ENCODE results near the gene UNC119.
"Not testable (repeated sequence)": the region's sequence is repeated elsewhere in the genome, so short reads cannot be mapped to it uniquely, and the experiment has no call there.

UNC119 gene

DNA sequence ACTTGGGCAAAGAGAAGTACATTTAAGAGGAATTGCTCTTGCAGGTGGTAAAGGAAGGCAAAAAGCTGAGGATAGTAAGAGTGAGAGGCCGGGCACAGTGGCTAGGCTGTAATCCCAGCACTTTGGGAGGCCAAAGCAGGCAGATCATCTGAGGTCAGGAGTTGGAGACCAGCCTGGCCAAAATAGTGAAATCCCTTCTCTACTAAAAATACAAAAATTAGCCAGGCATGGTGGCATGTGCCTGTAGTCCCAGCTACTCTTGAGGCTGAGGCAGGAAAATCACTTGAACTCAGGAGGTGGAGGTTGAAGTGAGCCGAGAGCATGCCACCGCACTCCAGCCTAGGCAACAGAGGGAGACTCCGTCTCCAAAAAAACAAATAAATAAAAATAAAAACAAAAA lies 30.1 kb downstream of the UNC119 start:
- not testable (repeated sequence) for DNase-seq (ENCODE audit: low read depth)

DNA sequence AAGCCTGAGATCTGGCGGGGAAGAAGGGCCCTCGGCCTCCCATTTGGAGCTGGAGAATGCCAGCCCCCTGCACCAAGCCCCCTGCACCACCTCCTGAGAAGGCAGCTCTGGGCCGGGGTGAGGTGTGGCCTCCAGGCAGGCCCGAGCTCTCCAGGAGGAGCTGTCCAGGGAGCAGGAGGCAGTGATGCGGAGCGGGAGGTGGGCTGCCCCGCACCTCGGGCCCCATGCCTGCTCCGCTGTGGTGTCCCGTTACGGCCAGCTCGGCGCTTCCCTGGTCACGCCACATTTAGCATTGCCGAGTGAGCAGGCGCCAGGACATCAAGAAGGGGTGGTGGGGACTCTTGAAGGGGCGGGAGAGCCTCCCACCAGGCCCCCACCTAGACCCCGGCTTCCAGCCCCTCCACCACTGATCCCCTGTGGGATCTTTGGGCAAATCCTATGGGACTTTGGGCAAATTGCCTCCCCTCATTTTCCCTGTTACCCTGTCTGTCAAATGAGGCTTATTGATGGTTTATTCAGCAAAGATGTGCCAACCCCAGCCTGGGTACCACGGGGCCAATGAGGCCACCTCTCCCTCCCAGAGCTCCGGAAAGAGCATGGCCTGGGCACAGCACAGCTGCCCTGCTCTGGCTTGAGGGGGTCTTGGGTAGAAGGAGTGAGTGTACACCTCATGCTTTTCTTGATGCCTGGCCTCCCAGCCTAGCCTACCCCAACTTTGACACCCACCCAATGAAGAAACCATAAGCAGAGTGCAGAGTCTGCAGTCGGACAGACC lies 30.9 kb downstream of the UNC119 start:
- DNase-seq (ENCODE audit: low read depth), result no peak

DNA sequence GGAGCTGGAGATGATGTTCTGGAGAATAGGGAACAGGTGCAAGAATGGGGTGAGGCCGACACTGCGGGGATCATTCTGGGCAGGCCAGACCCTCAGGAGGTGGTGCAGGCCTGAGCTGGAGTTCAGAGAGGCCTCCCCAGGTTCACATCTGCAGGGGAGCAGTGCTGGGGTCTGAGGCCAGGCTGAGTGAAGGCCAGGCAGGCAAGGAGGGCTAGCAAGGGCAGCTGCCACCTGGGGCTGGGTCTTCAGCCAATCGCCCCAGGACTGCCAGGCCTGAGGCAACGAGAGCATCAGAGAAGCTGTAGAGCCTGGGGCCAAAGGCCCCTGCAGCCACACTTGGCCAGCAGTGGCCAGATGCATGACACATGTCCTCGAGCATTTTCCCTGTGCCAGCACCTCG lies 31.7 kb downstream of the UNC119 start:
- no peak for DNase-seq (ENCODE audit: low read depth)

- no peak for DNase-seq (ENCODE audit: low read depth)
Measured at GRCh38 chr17:28519236-28519635, 33.2 kb downstream of the UNC119 start.

- no peak for DNase-seq (ENCODE audit: low read depth)
Measured at GRCh38 chr17:28518578-28518977, 33.8 kb downstream of the UNC119 start.

DNA sequence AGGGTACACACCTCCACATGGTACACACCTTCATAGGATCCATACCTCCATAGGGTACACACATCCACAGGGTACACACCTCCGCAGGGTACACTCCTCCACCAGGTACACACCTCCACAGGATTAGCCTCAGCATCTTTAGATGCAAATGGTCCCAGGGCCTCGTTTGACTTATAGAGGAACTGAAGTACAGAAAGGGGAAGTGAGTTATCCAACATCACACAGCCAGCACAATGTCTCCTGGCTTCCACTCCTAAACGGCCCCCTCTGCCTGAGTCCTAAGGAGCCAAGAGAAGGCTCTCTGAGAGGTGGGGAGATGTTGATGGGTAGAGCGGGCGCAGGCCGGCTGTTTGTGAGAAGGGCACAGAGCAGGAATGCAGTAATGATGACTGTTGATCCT lies 34.3 kb downstream of the UNC119 start:
- no peak for DNase-seq (ENCODE audit: low read depth)

DNA sequence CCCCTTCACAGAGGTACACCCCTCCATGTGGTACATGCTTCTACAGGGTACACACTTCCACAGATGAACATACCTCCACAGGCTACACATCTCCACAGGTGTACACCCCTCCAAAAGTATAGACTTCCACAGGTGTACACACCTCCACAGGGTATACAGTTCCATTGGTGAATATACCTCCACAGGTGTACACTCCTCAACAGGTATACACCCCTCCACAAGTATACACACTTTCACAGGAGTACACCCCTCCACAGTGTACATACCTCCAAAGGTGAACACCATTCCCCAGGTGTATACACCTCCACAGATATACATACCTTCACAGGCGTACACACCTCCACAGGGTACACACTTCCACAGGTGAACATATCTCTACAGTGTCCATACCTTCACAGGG lies 36.9 kb downstream of the UNC119 start:
- DNase-seq (ENCODE audit: low read depth), result no peak

GRCh38 chr17:28514561-28515002 lies 37.8 kb downstream of the UNC119 start:
- DNase-seq (ENCODE audit: low read depth), result no peak

DNA sequence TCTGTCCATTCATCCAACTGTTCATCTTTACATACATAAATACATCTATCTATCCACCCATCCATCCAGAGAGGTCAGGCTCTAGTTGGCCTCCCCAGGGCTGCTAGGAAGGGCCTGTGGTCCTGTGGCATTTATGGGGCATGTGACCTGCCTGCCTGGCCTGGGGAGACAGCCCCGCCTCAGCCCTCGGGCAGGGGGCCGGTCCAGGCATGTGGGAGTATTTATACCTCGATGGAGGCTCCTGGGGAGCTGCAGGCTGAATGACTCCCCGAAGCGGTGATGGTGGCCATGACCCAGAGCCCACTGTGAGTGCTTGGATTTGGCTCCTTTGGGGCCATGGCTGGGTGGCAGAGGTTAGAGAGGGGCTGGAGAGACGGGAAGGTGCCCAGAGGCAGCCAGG lies 38.9 kb downstream of the UNC119 start:
- DNase-seq (ENCODE audit: low read depth), result no peak

DNA sequence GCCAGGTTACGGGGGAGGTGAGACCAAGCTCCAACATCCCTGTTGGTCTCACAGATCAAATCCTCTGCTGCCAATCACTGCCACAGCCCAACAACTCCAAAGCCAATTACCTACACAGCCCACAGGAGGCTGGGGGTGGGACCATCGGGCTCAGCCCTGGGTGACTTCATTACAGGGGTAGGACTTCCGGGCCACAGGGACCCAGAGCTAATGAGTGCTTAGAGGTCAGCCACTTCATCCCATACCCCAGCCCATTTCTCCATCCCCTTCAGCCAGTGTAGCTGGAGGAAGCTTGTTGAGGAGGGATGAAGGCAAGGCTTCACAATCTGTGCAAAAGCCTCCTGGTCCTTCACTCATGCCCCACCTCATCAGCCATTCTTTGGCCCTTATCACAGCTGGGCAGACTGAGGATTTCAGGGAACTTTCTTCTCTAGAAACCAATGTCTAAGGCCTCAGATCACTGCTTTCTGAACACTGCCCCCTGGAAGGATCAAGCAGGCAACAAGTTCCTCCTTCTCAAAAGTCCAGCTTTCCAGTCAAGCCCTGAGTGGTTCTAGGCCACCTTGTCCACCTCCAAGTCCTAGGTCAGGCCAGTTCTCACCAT lies 40.5 kb downstream of the UNC119 start:
- DNase-seq (ENCODE audit: low read depth), result no peak

DNA sequence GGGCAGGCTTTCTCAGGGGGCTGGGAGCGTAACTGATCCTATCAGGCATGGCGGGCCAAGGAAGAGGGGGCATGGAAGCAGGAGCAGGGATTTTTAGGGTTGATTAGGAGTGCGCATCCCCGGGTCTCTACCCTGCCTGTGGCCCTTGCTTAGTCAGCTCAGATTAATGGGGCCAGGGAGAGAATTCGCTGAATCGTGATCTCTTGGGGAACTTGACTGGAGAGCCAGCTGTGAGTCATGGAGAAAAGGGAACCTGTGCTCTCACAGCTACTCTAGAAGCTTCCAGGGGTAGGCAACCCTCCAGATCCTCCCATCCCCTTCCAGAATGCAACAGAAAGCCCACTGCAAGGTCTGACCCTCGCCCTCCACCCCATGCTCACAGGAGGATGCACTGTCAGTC lies 42.6 kb downstream of the UNC119 start:
- DNase-seq (ENCODE audit: low read depth), result no peak

DNA sequence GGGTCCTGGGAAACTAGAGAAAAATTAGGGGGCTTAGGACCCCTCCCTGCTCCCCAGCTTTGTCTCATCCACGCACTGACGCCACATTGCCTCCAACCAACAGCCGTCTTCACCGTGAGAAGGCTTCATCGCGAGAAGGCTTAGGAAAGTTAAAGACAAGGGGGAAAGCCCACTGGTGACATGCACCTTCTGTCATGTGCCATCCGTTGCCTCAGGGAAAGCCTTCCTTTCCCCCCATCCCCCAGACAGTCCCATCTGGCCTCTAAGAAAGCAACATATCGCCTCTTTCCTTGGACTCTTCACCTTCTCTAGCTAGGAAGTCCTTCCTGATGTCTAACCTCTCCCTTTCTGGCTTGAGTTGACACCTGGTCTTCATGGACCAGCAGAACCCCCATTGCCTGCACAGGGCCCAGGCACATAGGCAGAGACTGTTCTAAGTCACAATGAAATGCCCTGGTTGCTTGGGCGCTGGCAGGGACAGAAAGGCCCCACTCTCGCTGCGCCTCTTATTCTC lies 44.2 kb downstream of the UNC119 start:
- DNase-seq (ENCODE audit: low read depth), result no peak

DNA sequence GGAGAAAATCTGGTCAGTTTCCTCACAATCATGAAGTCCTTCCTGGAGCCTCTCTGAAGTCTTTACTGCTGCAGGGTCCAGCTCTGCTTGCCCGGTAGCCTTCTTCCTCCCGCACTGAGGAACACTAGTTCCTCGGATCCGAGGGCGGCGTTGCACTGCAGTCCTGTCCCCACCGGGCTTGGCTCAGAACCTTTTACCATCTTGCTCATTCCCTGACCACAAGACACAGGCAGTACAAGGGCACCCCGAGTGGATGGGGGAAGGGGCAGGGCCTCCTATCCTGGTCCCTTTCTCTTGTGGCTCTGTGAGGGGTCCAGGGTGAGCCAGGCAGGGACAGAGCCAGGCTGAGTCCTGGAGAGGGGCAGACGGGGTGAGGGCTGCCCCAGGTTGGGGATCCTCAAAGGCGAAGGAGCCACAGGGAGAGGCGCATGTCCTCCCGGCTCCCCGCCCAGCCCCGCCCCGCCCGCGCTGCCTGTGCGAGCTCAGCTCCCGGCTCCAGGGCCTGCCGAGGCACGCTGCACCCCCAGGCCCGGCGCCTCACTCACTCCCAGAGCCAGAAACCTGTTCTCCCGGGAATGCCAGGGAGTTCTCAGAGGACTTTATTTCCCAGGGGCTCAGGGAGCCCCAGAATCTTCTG lies 44.7 kb downstream of the UNC119 start:
- no peak for DNase-seq (ENCODE audit: low read depth)

DNA sequence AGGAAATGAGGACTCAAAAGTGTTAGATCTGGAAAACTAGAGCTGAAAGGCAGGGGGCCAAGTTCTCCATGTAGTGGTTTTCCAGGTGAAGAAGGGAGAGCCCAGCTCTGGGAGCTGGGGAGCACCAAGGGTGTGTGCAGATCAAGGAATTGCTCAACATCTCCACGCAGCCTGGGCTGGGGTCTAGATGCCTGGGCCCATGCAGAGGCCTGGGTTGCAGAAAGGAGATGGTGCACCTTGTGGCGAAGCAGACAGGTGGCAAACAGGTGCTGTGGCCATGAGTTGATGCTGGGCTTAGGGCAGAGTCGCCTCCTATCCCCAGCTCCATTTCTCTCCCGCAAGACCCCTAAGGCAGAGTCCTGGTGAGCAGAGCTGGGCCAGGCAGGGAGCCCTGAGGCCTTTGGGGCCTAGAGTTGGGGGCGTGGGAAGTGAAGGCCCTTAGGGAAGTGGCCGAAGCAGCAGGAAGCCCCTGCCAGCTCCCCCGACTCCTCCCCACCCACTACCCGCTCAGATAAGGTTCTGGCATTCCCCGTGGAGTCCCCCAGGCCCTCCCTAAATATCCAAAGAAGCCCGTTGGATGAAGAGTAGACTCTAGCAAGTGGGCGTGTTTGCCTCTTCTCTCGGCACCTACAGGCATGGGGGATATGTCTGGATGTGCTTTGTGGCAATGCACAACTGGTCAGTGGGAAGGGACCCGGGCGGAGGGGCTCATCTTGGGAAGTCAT lies 45.5 kb downstream of the UNC119 start:
- no peak for DNase-seq (ENCODE audit: low read depth)

DNA sequence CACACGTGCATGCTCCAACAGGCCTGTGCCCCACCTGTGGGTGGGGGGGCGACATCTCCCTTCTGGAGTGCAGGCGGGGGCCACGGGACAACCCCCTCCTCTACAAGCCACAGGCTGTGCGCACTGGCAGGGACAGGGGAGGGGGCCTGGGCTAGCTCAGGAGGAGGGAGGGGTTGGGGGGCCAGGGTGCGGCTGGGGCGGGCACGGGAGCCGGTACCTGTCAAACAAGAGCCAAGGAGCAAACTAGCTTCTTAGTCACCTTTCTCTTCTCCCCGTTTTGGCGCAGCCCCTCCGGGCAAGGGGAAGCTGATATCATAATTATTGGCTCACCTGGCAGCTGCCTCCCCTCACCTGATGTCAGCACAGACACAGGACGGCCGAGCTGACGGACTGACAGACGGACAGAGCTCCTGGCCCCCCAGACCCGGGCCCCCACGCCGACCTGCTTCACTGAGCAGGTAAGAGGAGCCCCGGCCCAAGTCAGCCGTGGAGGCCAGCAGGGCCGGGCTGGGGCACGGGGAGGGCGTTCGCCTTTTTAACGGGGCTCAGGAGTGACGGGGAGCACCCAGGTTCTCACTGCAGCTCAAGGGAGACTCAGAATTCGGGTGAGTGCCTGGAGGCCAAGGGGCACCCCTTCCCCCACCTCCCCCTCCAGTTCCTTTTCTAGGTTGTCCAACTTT lies 46.3 kb downstream of the UNC119 start, which contains the start of gene FOXN1:
FOXN1 (plus strand) TSS at position 363 of the 680 bp plus-strand sequence. CDS start 17,622 bp downstream, outside the sequence.
- no peak for DNase-seq (ENCODE audit: low read depth)

- no peak for DNase-seq (ENCODE audit: low read depth)
Measured at GRCh38 chr17:28503420-28503819, 49.0 kb downstream of the UNC119 start.

GRCh38 chr17:28501421-28502284 lies 50.8 kb downstream of the UNC119 start:
- DNase-seq (ENCODE audit: low read depth), result no peak

- no peak for DNase-seq (ENCODE audit: low read depth)
Measured at GRCh38 chr17:28500712-28501379, 51.6 kb downstream of the UNC119 start.

DNA sequence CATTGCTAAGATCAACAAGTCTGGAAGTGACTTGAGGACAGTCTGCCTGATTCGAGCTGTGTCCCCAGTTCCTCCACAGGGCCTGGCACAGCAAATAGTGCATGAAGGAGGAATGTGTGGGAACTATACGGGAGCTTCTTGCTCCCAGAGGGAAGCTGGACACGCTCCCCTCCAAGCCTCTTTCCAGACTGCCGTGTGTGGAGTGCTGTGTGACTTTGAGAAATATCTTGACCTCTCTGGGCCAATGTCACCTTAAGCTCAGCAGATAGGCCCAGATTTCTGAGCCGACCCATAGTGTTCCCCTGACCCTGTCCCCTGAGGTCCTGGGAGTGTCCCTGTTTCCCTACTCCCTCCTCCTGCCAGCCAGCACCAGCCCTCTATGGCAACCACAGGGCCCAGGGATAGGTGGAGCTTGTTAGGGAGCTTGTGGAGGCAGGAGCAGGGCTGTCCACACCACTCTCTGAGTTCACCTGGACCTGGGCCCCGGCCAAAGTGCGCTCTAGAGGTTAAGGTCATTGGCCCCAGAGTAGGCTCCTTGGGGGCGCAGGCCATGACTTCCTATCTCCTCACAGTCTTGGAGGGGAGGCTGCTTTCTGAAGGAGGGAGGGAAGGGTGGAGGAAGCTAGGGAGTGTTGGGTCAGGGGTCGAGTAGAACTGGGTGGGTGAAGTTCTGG lies 52.6 kb downstream of the UNC119 start:
- DNase-seq (ENCODE audit: low read depth), result no peak

DNA sequence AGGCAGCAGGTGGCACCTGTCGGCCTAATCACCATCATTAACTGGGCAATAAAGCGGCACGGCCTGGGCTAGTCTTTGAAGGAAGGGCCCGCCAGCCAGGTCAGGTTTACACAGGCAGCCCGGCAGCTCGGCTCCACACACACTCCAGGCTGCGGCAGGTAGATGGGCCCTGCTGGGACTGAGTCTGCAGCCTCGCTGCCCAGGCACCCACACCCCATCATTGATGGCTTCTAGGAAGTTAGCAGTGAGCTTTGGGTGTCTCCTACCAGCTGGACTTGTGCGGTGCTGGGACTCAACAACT lies 53.1 kb downstream of the UNC119 start:
- DNase-seq (ENCODE audit: low read depth), result no peak

Measured in non-pigmented ciliary epithelial cell (primary cell).